Activated gamma-delta T cell treated with anti-CD3 and anti-CD28 coated beads, Interleukin-2, amount 50 U/mL, for 16 hours (primary cell): ENCODE measurements around the gene RBMS1.

Experiments used
- DNase-seq: peaks from one replicate; pipeline ENCODE4 v3.0.0-alpha.2; 2020; ENCODE audit warnings: low read depth

Gene RBMS1

DNA sequence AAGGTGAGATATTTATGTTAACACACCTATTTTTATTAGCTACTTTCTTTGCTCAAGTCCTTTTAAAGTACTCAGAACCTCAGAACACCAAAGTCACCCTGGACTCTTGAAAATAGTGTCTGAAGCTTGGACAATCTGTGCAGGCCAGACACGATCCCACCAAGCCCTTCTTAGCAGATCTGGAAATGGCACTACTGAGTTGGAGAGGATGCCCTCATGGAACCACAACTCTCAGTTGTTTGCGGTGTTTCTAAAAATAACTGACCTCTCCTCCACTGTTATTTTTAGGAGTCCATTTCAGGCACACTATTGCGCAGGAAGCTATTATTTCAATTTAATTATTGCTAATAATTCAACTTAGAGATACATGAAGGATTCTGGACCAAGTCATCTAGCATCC is 190.1 kb downstream of the RBMS1 start:
- DNase-seq = no peak

- DNase-seq = no peak
Measured at GRCh38 chr2:160303076-160303475, 190.5 kb downstream of the RBMS1 start.

- no peak for DNase-seq
Measured at GRCh38 chr2:160301420-160301819, 192.2 kb downstream of the RBMS1 start.

- no peak for DNase-seq
Measured at GRCh38 chr2:160300203-160300602, 193.4 kb downstream of the RBMS1 start.

DNA sequence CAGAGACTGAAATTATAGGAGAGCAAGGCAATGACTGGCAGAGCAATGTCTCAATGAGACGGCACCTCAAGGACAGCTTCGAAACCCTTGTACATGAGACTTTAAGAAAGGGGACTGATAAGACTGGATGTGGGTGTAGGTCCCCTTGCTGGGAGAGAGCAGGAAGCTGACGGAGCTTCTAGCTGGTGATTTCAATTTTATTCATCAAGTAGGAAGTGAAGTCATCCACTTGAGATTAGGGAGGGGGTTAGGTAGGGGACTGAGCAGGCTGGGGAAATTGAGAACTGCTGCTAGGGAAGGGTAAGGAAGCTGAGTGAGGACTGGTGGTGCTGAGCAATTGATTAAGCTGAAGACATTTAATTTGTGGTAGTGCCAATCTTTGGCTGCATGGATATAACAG is 194.1 kb downstream of the RBMS1 start:
- DNase-seq = no peak

GRCh38 chr2:160298960-160299359 is 194.6 kb downstream of the RBMS1 start:
- DNase-seq = no peak

- DNase-seq = no peak
Measured at GRCh38 chr2:160295519-160296207, 197.9 kb downstream of the RBMS1 start.

- DNase-seq = no peak
Measured at GRCh38 chr2:160294889-160295288, 198.7 kb downstream of the RBMS1 start.

DNA sequence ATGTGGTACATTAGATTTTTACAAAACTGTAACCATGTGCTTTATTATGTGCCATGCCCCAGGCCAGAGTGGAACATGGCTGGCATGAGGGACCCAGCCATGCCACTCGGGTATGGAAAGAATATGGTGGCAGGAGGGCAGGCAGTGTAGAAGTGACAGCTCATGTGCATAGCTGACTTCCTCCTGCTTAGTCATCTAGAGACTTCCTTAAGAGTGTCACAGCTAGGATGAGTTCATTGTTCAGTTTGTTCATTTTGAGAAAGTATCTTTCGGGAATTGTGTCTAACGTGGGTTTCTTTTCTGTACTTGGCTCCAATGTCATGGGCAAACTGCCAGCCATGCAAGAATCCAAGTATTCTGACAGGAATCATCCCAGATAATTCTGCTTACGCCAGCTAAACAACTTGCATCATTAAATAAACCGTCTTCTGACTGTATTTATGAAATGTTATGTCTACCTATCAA is 199.2 kb downstream of the RBMS1 start:
- no peak for DNase-seq

GRCh38 chr2:160293391-160294091 is 200.1 kb downstream of the RBMS1 start:
- no peak for DNase-seq

- no peak for DNase-seq
Measured at GRCh38 chr2:160292225-160292624, 201.4 kb downstream of the RBMS1 start.

- DNase-seq = no peak
Measured at GRCh38 chr2:160291382-160291781, 202.2 kb downstream of the RBMS1 start.

- no peak for DNase-seq
Measured at GRCh38 chr2:160290598-160290997, 203.0 kb downstream of the RBMS1 start.

GRCh38 chr2:160289831-160290230 is 203.8 kb downstream of the RBMS1 start:
- no peak for DNase-seq

- no peak for DNase-seq
Measured at GRCh38 chr2:160289126-160289525, 204.5 kb downstream of the RBMS1 start.

DNA sequence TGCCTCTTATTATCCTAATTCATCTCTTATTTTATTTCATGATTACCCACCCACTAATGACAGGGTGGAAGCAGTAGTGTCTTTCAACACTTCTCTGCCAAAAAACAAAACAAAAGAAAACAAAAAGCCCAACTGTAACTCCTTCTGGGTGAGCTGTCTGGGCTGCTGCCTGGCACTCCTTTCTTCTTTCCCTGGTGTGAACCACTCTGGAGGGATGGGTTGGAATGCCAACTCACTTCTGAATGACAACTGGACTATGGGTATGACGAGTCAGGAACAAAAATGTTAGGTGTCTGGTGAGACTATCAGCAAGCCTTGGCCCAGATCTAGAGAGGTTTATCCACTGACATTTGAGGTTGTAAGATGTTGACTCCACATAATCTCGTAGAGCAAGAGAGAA is 205.3 kb downstream of the RBMS1 start:
- no peak for DNase-seq

GRCh38 chr2:160287476-160287875 is 206.1 kb downstream of the RBMS1 start:
- DNase-seq = no peak

DNA sequence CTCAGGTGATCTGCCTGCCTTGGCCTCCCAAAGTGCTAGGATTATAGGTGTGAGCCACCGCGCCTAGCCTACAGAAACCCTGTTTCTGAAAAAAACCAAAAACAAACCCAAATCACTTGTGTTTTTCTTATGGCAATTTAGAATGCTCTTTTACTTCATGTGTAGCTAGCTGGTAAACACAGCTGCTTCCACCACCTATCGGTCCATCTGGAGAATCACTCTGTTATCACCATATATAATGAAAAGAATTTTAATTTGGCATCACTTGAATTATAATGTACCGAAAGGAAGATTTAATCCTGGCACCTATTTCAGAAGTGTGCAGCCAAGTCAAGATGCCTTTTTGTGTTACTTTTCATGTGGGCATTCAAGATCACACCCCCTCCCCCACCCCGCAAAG is 207.1 kb downstream of the RBMS1 start:
- DNase-seq = no peak

DNA sequence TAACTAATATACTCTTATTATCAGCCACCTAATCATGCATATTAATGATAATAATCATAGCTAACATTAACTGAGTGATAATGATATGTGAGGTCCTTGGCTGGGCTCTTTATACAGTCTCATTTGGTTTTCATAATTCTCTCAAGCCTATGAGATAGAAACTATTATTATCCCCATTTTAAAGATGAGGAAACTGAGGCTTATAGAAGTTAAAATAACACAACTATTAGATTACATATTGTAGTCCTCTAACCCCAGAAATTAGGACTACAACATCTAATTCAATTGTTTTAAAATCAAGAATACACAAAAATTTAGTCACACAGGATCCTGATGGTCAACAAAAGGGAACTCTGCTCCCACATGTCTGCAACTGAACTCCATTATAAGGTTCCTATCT is 209.9 kb downstream of the RBMS1 start:
- no peak for DNase-seq

- no peak for DNase-seq
Measured at GRCh38 chr2:160282063-160282580, 211.5 kb downstream of the RBMS1 start.

DNA sequence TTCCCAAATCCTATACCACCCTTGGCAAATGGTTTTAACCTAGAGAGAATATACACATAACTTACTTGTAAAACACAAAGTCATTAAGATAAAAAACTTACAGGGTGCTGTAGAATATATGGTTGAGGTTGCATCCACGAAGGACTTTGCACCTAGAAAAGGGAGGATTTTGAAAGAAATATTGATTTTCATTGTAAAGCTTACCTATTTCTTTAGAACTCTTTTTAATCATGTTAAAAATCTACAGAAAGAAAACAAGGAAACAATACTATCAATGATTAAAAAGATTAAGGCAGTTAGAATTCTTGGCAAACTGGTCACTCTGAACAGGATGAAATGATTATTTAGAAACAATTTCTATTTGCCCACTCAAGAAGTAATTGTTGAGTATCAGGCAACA is 212.4 kb downstream of the RBMS1 start:
- DNase-seq = no peak

GRCh38 chr2:160279813-160280465 is 213.7 kb downstream of the RBMS1 start:
- no peak for DNase-seq

- DNase-seq = no peak
Measured at GRCh38 chr2:160278879-160279177, 214.8 kb downstream of the RBMS1 start.
